Endothelial cell of umbilical vein (primary cell): ENCODE measurements around the gene TBX2. TPM values are rescaled to one million over a fixed set of nuclear protein-coding genes. Genes with fewer than 3 reads are reported as not detected.

Source experiments
- BruUV-seq: library from RNA; stranded (reverse); fragments of 400-500 nt; replicated peaks from 2 replicates; lab custom pipeline; 2021; lab: Mats Ljungman, UMichigan
- CTCF ChIA-PET: fragments of 300-600, 350-600 bp; sonication (Branson Sonifier 250); formaldehyde crosslinking; loops from one replicate; lab custom pipeline; 2021; ENCODE audit warnings: antibody characterized with exemption, inconsistent platforms; lab: Charles Lee
- POLR2A ChIA-PET: fragments of 300-600, 350-600 bp; sonication (Branson Sonifier 250); formaldehyde crosslinking; loops from one replicate; lab custom pipeline; 2021; ENCODE audit warnings: antibody characterized with exemption, inconsistent platforms; lab: Charles Lee
- DNase-seq: peaks from one replicate; pipeline ENCODE4 v3.0.0-alpha.2; 2011; ENCODE audit warnings: low read depth, low spot score
- FAIRE-seq: peaks from 2 replicates; lab custom pipeline; 2011; peaks lifted over from hg19 to GRCh38; lab: Jason Lieb, UNC
- H2AFZ ChIP-seq: 2 replicates; pipeline ENCODE4 v1.6.0; 2012; ENCODE audit warnings: low read depth, low read length, control low read depth, inconsistent platforms
- H3K27ac ChIP-seq: 2 replicates; pipeline ENCODE4 v1.5.1; 2011; ENCODE audit warnings: low read depth, mild to moderate bottlenecking, control low read depth, low read length, moderate library complexity; ENCODE audit not compliant: insufficient read depth
- H3K27me3 ChIP-seq, 2 experiments: 2 replicates each; pipeline versions ENCODE4 v1.6.0 to v1.6.1; 2011; ENCODE audit warnings: low read length in 2 of 2, mixed read lengths in 1 of 2; ENCODE audit not compliant: control insufficient read depth in 2 of 2, insufficient read depth in 2 of 2
- H3K36me3 ChIP-seq, 2 experiments: 2 replicates in 1 of 2; 3 replicates in 1 of 2; pipeline ENCODE4 v1.5.1; 2011; ENCODE audit warnings: low read length in 2 of 2, mild to moderate bottlenecking in 1 of 2, moderate library complexity in 1 of 2; ENCODE audit not compliant: control insufficient read depth in 2 of 2, insufficient read depth in 2 of 2; ENCODE audit errors: extremely low read depth in 1 of 2
- H3K4me1 ChIP-seq: 3 replicates; pipeline ENCODE4 v1.5.1; 2011; ENCODE audit warnings: mild to moderate bottlenecking, low read length; ENCODE audit not compliant: control insufficient read depth, insufficient read depth; ENCODE audit errors: extremely low read depth
- H3K4me2 ChIP-seq: 2 replicates; pipeline ENCODE4 v1.6.1; 2011; ENCODE audit warnings: low read length, control low read depth, mixed read lengths; ENCODE audit not compliant: insufficient read depth
- H3K4me3 ChIP-seq, 3 experiments: fragments of 200-600 bp in 1 of 3; sonication (generic), shearing (Covaris generic) in 1 of 3; replicated peaks in 1 of 3; 2 replicates each; pipeline ENCODE4 v1.5.1; 2011 to 2016; ENCODE audit warnings: control low read depth in 3 of 3, low read length in 3 of 3, mild to moderate bottlenecking in 2 of 3, inconsistent platforms in 1 of 3, low read depth in 1 of 3, moderate library complexity in 1 of 3; ENCODE audit not compliant: insufficient read depth in 1 of 3
- H3K79me2 ChIP-seq: 2 replicates; pipeline ENCODE4 v1.6.0; 2012; ENCODE audit warnings: low read length, inconsistent platforms; ENCODE audit not compliant: control insufficient read depth, insufficient read depth
- H3K9ac ChIP-seq: replicated peaks from 2 replicates; pipeline ENCODE3; 2011; ENCODE audit warnings: low read length, control low read depth; ENCODE audit not compliant: insufficient read depth; ENCODE audit errors: extremely low read depth
- H3K9me1 ChIP-seq: replicated peaks from 3 replicates; pipeline ENCODE4 v1.6.0; 2011; ENCODE audit warnings: mild to moderate bottlenecking, low read length; ENCODE audit not compliant: control insufficient read depth, insufficient read depth; ENCODE audit errors: extremely low read depth
- H3K9me3 ChIP-seq: replicated peaks from 2 replicates; pipeline ENCODE4 v1.5.1; 2012; ENCODE audit warnings: low read length, inconsistent platforms; ENCODE audit not compliant: control insufficient read depth, insufficient read depth
- H4K20me1 ChIP-seq: replicated peaks from 2 replicates; pipeline ENCODE3; 2011; ENCODE audit warnings: mild to moderate bottlenecking, low read length; ENCODE audit not compliant: control insufficient read depth, insufficient read depth; ENCODE audit errors: extremely low read depth
- EZH2 ChIP-seq: IDR thresholded peaks from 2 replicates; pipeline ENCODE4 v1.6.1; 2012; ENCODE audit warnings: borderline replicate concordance, low read depth, mild to moderate bottlenecking, moderate library complexity, low read length, inconsistent platforms; ENCODE audit not compliant: severe bottlenecking
- FOS ChIP-seq: IDR thresholded peaks from 2 replicates; pipeline ENCODE4 v1.6.1; 2011; ENCODE audit warnings: mild to moderate bottlenecking, low read length, moderate library complexity, borderline replicate concordance; ENCODE audit not compliant: insufficient read depth
- GATA2 ChIP-seq: IDR thresholded peaks from 2 replicates; pipeline ENCODE4 v1.7.0; 2011; ENCODE audit warnings: low read depth, mild to moderate bottlenecking, moderate library complexity, mixed read lengths, low read length; ENCODE audit not compliant: insufficient read length, insufficient read depth
- JUN ChIP-seq: IDR thresholded peaks from 2 replicates; pipeline ENCODE4 v1.6.1; 2011; ENCODE audit warnings: borderline replicate concordance, low read depth; ENCODE audit not compliant: insufficient read length, insufficient read depth
- MYC ChIP-seq: IDR thresholded peaks from one replicate; pipeline ENCODE4 v1.6.1; 2011; ENCODE audit warnings: mild to moderate bottlenecking, low read depth, low read length
- POLR2A ChIP-seq: IDR thresholded peaks from 2 replicates; pipeline ENCODE4 v1.6.1; 2012; ENCODE audit warnings: low read depth, mild to moderate bottlenecking, control low read depth, low read length
- POLR2AphosphoS5 ChIP-seq: IDR thresholded peaks from 2 replicates; pipeline ENCODE4 v1.6.1; 2012; ENCODE audit warnings: low read depth, mild to moderate bottlenecking, control low read depth, low read length, moderate library complexity; ENCODE audit not compliant: insufficient read depth
- dilution Hi-C: fragments of 300-500 bp; cut with MboI; formaldehyde crosslinking; loops from one replicate; pipeline ENCODE4 v1.15.0; 2019; ENCODE audit warnings: low sequenced_read_pairs; ENCODE audit not compliant: extremely low pct_ligation_motif_present
- intact Hi-C: fragments of 100-400 bp; cut with micrococcal nuclease; formaldehyde crosslinking; loops from one replicate; pipeline ENCODE4 v1.10.0; 2022
- polyA plus RNA-seq, 4 experiments: library from polyadenylated mRNA; depleted of rRNA in 3 of 4; stranded (reverse) in 3 of 4; unstranded in 1 of 4; fragments of >200 nt; gene quantifications; 2 replicates each; pipeline versions ENCODE4 v1.2.1 to v1.2.3, GENCODE V29; 2011 to 2012; ENCODE audit warnings: missing spikeins in 1 of 4
- total RNA-seq: library from RNA; stranded (reverse); gene quantifications from 2 replicates; pipeline ENCODE4 v1.2.3, GENCODE V29; 2021
- TF ChIP-seq, protein P1 (sequence below): IDR thresholded peaks from 2 replicates; pipeline ENCODE4 v1.6.1; 2011; ENCODE audit not compliant: insufficient read depth, insufficient read length
- TF ChIP-seq, protein P2 (sequence below), 2 donors: IDR thresholded peaks; 1 replicate in 1 of 2; 2 replicates in 1 of 2; pipeline ENCODE4 v1.5.1; 2011; ENCODE audit warnings: low read length in 2 of 2, mild to moderate bottlenecking in 2 of 2, moderate library complexity in 2 of 2, control low read depth in 1 of 2, inconsistent platforms in 1 of 2, low read depth in 1 of 2; ENCODE audit not compliant: insufficient read depth in 1 of 2; ENCODE audit errors: extremely low read depth in 1 of 2

The TBX2 gene
- total and polyA plus RNA-seq, 2 donors (not counting 3 experiments of a cell fraction or from before 2014, with no cell fraction given): not detected

DNA sequence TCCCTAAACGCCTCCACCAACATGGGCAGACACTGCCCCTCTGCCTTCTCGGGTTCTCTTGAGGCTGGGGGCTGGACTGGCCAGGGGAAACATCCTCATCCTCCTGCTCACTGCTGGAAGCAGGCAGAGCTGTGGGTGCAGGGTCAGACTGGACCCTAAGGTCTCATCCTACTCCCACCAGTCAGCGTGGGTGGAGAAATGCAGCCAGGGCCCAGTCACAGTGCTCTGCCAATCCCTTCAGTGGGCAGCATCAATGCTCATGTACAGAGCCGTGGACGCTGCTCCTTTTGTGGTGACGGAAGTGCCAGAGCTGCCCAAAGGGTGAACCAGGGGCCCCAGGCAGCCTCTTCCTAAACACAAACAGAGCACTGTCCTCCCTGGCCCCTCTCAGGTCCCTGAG is 13.4 kb upstream of the TBX2 start:
- ChIA-PET POLR2A (no interaction called here), CTCF (interaction anchor here (1.4 to 2.6 kb wide), 3 partner anchors 414 to 665 kb away, joined by 4 to 13 read pairs (median 9); no protein-coding TSS in a partner anchor)
- no peak for FAIRE-seq
- dilution Hi-C loops: no loop called here
- no peak overlapping the region for H3K4me2 ChIP-seq
- H3K27me3 ChIP-seq: no peaks in the 10 kb centered on the region
- no peak overlapping the region for H2AFZ ChIP-seq
- H3K9me1 ChIP-seq: no peaks in the 10 kb centered on the region
- DNase-seq: no peak
- H3K9ac ChIP-seq: no peak overlapping the region
- intact Hi-C loops: no loop called here
- no peaks in the 10 kb centered on the region for H4K20me1 ChIP-seq
- BruUV-seq: no TSS peak
- no peaks in the 10 kb centered on the region for H3K36me3 ChIP-seq
- H3K4me3 ChIP-seq: no peak overlapping the region
- no peaks in the 10 kb centered on the region for H3K79me2 ChIP-seq
- H3K4me1 ChIP-seq: no peaks in the 10 kb centered on the region
- no peak for TF ChIP-seq POLR2A
- TF ChIP-seq JUN: no peak
- TF ChIP-seq, protein P1, sequence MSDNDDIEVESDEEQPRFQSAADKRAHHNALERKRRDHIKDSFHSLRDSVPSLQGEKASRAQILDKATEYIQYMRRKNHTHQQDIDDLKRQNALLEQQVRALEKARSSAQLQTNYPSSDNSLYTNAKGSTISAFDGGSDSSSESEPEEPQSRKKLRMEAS: no peak
- TF ChIP-seq, protein P2, sequence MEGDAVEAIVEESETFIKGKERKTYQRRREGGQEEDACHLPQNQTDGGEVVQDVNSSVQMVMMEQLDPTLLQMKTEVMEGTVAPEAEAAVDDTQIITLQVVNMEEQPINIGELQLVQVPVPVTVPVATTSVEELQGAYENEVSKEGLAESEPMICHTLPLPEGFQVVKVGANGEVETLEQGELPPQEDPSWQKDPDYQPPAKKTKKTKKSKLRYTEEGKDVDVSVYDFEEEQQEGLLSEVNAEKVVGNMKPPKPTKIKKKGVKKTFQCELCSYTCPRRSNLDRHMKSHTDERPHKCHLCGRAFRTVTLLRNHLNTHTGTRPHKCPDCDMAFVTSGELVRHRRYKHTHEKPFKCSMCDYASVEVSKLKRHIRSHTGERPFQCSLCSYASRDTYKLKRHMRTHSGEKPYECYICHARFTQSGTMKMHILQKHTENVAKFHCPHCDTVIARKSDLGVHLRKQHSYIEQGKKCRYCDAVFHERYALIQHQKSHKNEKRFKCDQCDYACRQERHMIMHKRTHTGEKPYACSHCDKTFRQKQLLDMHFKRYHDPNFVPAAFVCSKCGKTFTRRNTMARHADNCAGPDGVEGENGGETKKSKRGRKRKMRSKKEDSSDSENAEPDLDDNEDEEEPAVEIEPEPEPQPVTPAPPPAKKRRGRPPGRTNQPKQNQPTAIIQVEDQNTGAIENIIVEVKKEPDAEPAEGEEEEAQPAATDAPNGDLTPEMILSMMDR (IDR thresholded peaks at IDR 0.05; ENCODE audit: extremely low read depth in 1 of 2, insufficient read depth in 1 of 2, low read depth in 1 of 2, low read length in 2 of 2): no peak
- TF ChIP-seq POLR2AphosphoS5: no peak
- no peak for TF ChIP-seq GATA2
- no peak for TF ChIP-seq FOS
- TF ChIP-seq EZH2: no peak
- no peak for TF ChIP-seq MYC
- no peak overlapping the region for H3K27ac ChIP-seq
- no peaks in the 10 kb centered on the region for H3K9me3 ChIP-seq
